Transverse colon (tissue), 4 donors: ENCODE data around the gene LIMCH1. TPM values are rescaled to one million over a fixed set of nuclear protein-coding genes. Genes with fewer than 3 reads are reported as not detected.

ENCODE experiments used
- DNase-seq: peaks from one replicate; pipeline ENCODE4 v3.0.0-alpha.2; 2019
- H3K27ac ChIP-seq, 4 donors: fragments of 200-600 bp; sonication (generic); 2 replicates each; pipeline ENCODE4 v1.5.1; 2016 to 2018; ENCODE audit warnings: inconsistent platforms in 4 of 4
- H3K27me3 ChIP-seq: fragments of 200-600 bp; sonication (generic); 2 replicates; pipeline ENCODE4 v1.5.1; 2017; ENCODE audit warnings: inconsistent platforms
- H3K36me3 ChIP-seq, 4 donors: fragments of 200-600 bp; sonication (generic); 2 replicates each; pipeline ENCODE4 v1.5.1; 2017 to 2019; ENCODE audit warnings: inconsistent platforms in 4 of 4
- H3K4me1 ChIP-seq, 4 donors: fragments of 200-600 bp; sonication (generic); 2 replicates each; pipeline ENCODE4 v1.5.1; 2017 to 2020; ENCODE audit warnings: inconsistent platforms in 4 of 4
- H3K4me3 ChIP-seq, 4 donors: fragments of 200-600 bp; sonication (generic); 1 replicate in 1 of 4; 2 replicates in 3 of 4; pipeline versions ENCODE4 v1.5.1 to v1.6.1; 2017 to 2019; ENCODE audit warnings: inconsistent platforms in 4 of 4
- H3K9me3 ChIP-seq, 2 donors: fragments of 200-600 bp; sonication (generic); 2 replicates each; pipeline ENCODE4 v1.5.1; 2017 to 2019; ENCODE audit warnings: inconsistent platforms in 2 of 2
- EP300 ChIP-seq: sonication (generic); formaldehyde crosslinking; IDR thresholded peaks from one replicate; pipeline ENCODE4 v1.6.1; 2017; ENCODE audit warnings: antibody characterized with exemption, low read depth
- POLR2A ChIP-seq: fragments of 450-650 bp; IDR thresholded peaks from one replicate; pipeline ENCODE4 v1.6.1; 2016; ENCODE audit warnings: antibody characterized with exemption, mild to moderate bottlenecking, moderate library complexity
- POLR2AphosphoS5 ChIP-seq, 3 donors: sonication (generic); formaldehyde crosslinking; IDR thresholded peaks; one replicate each; pipeline ENCODE4 v1.6.1; 2016; ENCODE audit warnings: antibody characterized with exemption in 3 of 3
- WGBS, 2 donors: methylation state at CpG; one replicate each; pipeline ENCODE4 v1.1.5; 2018; ENCODE audit warnings: low coverage in 1 of 2; 5-methylcytosine and 5-hydroxymethylcytosine counted together
- in situ Hi-C, 4 donors: fragments of 200-750 bp; cut with MboI; loops; one replicate each; pipeline versions ENCODE4 v1.15.0 to v1.15.1; 2017; ENCODE audit warnings: low sequenced_read_pairs in 3 of 4, low pct_ligation_motif_present in 1 of 4, low pct_unique_long_range_greater_than_20kb in 1 of 4
- intact Hi-C: fragments of 100-400 bp; cut with DNase I; formaldehyde crosslinking; loops from one replicate; pipeline ENCODE4 v1.15.1; 2023; ENCODE audit warnings: low total_unique reads
- total RNA-seq, 4 donors: library from RNA; depleted of rRNA; stranded (reverse); fragments of >200 nt; gene quantifications; one replicate each; pipeline ENCODE4 v1.1.0, GENCODE V29; 2016
- TF ChIP-seq, protein P1 (sequence below), 5 experiments: fragments of 200-600 bp in 3 of 5; fragments of 450-650 bp in 2 of 5; sonication (generic) in 3 of 5; IDR thresholded peaks; 1 replicate in 2 of 5; 2 replicates in 3 of 5; pipeline ENCODE4 v1.5.1; 2016 to 2017; ENCODE audit warnings: antibody characterized with exemption in 5 of 5, inconsistent platforms in 3 of 5, mild to moderate bottlenecking in 2 of 5, moderate library complexity in 1 of 5

Gene LIMCH1
- total RNA-seq, 4 donors from 2014 or later: 5.5 to 18.5 (median 9.7) TPM

DNA sequence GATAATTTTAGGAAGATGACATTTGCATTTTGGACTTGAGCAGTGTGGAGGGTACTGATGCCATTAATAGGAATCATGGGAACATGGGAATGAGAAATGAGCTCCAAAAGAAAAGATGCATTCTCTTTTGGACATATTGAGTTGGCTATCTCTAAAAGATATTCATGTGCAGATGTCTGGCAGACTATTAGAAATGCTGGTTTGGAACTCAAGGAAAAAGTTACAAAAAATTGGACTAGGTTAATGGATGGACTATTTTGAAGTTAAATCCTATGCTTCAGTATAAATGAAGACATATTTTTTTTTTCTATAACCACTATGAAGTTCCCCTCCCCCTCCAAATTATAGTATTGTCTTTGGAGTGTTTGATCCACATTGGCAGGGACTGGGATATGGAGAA lies 3.6 kb upstream of the LIMCH1 start:
- no peaks in the 10 kb centered on the region for H3K9me3 ChIP-seq
- intact Hi-C loops (no loop called here), in situ Hi-C loops (no loop called here)
- DNase-seq: no peak
- no peak for TF ChIP-seq POLR2A
- TF ChIP-seq, protein P1, sequence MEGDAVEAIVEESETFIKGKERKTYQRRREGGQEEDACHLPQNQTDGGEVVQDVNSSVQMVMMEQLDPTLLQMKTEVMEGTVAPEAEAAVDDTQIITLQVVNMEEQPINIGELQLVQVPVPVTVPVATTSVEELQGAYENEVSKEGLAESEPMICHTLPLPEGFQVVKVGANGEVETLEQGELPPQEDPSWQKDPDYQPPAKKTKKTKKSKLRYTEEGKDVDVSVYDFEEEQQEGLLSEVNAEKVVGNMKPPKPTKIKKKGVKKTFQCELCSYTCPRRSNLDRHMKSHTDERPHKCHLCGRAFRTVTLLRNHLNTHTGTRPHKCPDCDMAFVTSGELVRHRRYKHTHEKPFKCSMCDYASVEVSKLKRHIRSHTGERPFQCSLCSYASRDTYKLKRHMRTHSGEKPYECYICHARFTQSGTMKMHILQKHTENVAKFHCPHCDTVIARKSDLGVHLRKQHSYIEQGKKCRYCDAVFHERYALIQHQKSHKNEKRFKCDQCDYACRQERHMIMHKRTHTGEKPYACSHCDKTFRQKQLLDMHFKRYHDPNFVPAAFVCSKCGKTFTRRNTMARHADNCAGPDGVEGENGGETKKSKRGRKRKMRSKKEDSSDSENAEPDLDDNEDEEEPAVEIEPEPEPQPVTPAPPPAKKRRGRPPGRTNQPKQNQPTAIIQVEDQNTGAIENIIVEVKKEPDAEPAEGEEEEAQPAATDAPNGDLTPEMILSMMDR (IDR thresholded peaks at IDR 0.05): no peak
- no peak for TF ChIP-seq POLR2AphosphoS5 (IDR thresholded peaks at IDR 0.05)
- H3K36me3 ChIP-seq: no peaks in the 10 kb centered on the region
- H3K27ac ChIP-seq: no peak overlapping the region
- H3K27me3 ChIP-seq: no peaks in the 10 kb centered on the region
- H3K4me3 ChIP-seq: no peak overlapping the region
- H3K4me1 ChIP-seq: peaks cover 0 to 10% (median 0%) of the 10 kb centered on the region in 4 donors

DNA sequence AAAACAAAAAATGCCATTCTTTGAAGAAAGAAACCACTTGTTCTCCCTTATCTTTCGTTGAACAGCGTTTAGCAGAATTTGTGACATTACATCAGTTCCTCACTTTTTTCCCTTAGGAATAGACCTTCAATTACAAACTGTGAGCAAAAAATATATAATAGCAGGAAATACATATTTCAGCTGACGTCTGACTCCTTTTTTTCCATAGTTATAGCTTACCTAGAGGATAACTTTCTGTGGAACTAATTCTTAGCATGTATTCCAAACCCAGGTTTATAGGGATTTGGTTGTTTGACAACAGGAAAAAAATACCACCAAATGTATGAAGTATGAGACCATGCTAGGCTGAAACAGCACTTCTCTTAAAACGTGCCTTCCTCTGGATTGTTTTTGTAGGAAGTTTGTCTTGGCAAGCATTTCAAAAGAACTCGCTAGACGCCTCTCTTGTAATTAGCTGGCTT lies 2.0 kb upstream of the LIMCH1 start:
- no peak for DNase-seq
- H3K27me3 ChIP-seq: no peaks in the 10 kb centered on the region
- WGBS, 2 donors: 20 to 32% methylated on average over 6 of the region's 6 CpGs
- no peaks in the 10 kb centered on the region for H3K36me3 ChIP-seq
- TF ChIP-seq EP300 (no peak), POLR2A (no peak), POLR2AphosphoS5 (IDR thresholded peaks at IDR 0.05) (no peak)
- TF ChIP-seq, protein P1 (IDR thresholded peaks at IDR 0.05): no peak
- in situ Hi-C loops (no loop called here), intact Hi-C loops (no loop called here)
- peaks cover 0 to 10% (median 0%) of the 10 kb centered on the region in 4 donors for H3K4me1 ChIP-seq
- no peaks in the 10 kb centered on the region for H3K9me3 ChIP-seq
- H3K27ac ChIP-seq: no peak overlapping the region
- no peak overlapping the region for H3K4me3 ChIP-seq

DNA sequence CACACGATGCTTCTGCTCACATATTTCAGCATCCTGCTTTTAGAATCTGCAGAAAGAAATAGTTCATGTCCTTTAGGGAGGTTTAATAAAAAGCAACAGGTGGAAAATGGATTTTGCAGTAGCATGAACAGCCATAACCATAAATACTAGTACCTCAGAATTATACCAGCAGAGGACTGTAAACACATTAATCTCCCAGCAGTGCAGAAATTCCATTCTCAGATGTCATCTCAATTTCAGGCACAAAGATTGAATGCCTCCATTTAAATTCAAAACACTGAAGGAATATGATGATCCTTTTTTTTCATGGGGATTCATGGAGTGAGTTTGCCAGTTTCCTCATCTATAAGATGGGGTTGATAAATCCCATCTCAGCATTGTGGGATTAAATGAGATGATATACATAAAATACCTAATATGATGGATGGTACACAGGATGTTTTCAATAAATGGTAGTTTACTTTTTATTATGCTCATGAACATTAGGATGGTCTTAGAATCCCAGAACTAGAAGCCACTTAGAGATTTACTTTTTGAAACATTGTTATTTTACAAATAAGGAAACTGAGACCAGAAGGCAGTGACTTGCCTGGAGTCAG lies 566 bp upstream of the LIMCH1 start:
- H3K36me3 ChIP-seq: no peaks in the 10 kb centered on the region
- no peaks in the 10 kb centered on the region for H3K9me3 ChIP-seq
- 64 to 72% methylated on average over 1 of the region's 1 CpG for WGBS, 2 donors
- intact Hi-C loops: no loop called here
- H3K4me1 ChIP-seq: peaks cover 0 to 10% (median 2%) of the 10 kb centered on the region in 4 donors
- H3K27ac ChIP-seq: peak overlapping the region in 2 of 4 donors; percentile 50 to 63
- in situ Hi-C loops: no loop called here
- no peaks in the 10 kb centered on the region for H3K27me3 ChIP-seq
- no peak overlapping the region for H3K4me3 ChIP-seq
- TF ChIP-seq POLR2AphosphoS5 (IDR thresholded peaks at IDR 0.05) (no peak), EP300 (no peak), POLR2A (no peak)
- TF ChIP-seq, protein P1 (IDR thresholded peaks at IDR 0.05): no peak
- DNase-seq: no peak

DNA sequence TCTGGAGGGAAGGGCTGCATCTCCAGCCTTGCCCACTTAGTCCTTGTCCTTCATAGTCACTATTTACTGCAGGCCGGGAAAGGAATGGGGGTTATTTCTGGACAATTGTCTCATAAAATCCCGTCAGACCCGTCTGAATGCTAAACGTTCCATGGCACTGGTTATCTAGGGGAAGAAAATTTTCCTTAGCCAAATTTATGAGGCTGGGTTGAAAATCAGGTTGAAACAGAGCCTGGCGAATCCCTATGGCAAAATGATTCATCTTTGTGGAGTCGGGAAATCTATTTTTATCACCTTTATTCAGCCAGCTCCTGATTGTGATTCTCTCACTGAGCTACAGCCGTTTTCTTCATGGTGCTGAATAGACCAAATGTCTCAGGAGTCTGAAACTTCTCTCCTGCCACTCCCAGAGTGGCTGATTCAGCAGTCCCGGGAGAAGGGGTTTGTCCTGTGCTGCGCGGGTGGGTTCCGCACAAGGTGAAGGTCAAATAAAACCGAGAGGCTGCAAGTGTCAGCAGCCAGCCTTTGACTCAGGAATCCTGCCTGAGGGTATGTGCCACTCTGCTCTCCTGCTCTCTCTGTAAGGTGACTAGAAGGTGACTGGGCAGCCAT lies 1.0 kb downstream of the LIMCH1 start:
- TF ChIP-seq, protein P1 (IDR thresholded peaks at IDR 0.05): no peak
- TF ChIP-seq POLR2AphosphoS5 (IDR thresholded peaks at IDR 0.05): peak in 1 of 3 donors; percentile 31
- H3K36me3 ChIP-seq: no peaks in the 10 kb centered on the region
- intact Hi-C loops: no loop called here
- no peaks in the 10 kb centered on the region for H3K9me3 ChIP-seq
- no peak overlapping the region for H3K4me3 ChIP-seq
- H3K27ac ChIP-seq: peak overlapping the region; percentile 41 to 63 (median 55)
- in situ Hi-C loops: no loop called here
- 55 to 56% methylated on average over 6 to 12 of the region's 12 CpGs for WGBS, 2 donors
- peaks cover 0 to 10% (median 2%) of the 10 kb centered on the region in 4 donors for H3K4me1 ChIP-seq
- no peak for DNase-seq
- no peaks in the 10 kb centered on the region for H3K27me3 ChIP-seq
